Fibroblast of lung (primary cell): ENCODE measurements around the gene CCDC171. TPM values are rescaled to one million over a fixed set of nuclear protein-coding genes. Genes with fewer than 3 reads are reported as not detected.

ENCODE experiments used
- DNase-seq, 2 donors: peaks; one replicate each; pipeline versions ENCODE4 v3.0.0 to v3.0.0-alpha.2; 2010; ENCODE audit warnings: low read depth in 2 of 2
- H2AFZ ChIP-seq: 2 replicates; pipeline ENCODE4 v1.5.1; 2012; ENCODE audit warnings: low read length, control low read depth, inconsistent platforms
- H3K27ac ChIP-seq: 2 replicates; pipeline ENCODE4 v1.5.1; 2011; ENCODE audit warnings: low read length, control low read depth; ENCODE audit not compliant: insufficient read depth
- H3K27me3 ChIP-seq: 2 replicates; pipeline ENCODE4 v1.5.1; 2011; ENCODE audit warnings: mild to moderate bottlenecking, low read length; ENCODE audit not compliant: control insufficient read depth, insufficient read depth
- H3K36me3 ChIP-seq: 2 replicates; pipeline ENCODE4 v1.5.1; 2011; ENCODE audit warnings: low read length; ENCODE audit not compliant: control insufficient read depth, insufficient read depth
- H3K4me1 ChIP-seq: 2 replicates; pipeline ENCODE4 v1.5.1; 2011; ENCODE audit warnings: low read length; ENCODE audit not compliant: control insufficient read depth, insufficient read depth; ENCODE audit errors: extremely low read depth
- H3K4me2 ChIP-seq: 2 replicates; pipeline ENCODE4 v1.5.1; 2011; ENCODE audit warnings: low read length, control low read depth; ENCODE audit not compliant: insufficient read depth; ENCODE audit errors: extremely low read depth
- H3K4me3 ChIP-seq, 4 experiments: fragments of 200-600 bp in 1 of 4; sonication (generic) in 1 of 4; replicated peaks in 1 of 4; 2 replicates each; pipeline ENCODE4 v1.5.1; 2011 to 2016; ENCODE audit warnings: low read length in 4 of 4, low read depth in 3 of 4, mild to moderate bottlenecking in 3 of 4, control low read depth in 2 of 4, inconsistent platforms in 1 of 4, mixed read lengths in 1 of 4; ENCODE audit not compliant: insufficient read depth in 1 of 4; ENCODE audit errors: control extremely low read depth in 1 of 4
- H3K79me2 ChIP-seq: 2 replicates; pipeline ENCODE4 v1.5.1; 2012; ENCODE audit warnings: mild to moderate bottlenecking, low read length, inconsistent platforms; ENCODE audit not compliant: control insufficient read depth, insufficient read depth
- H3K9ac ChIP-seq: 2 replicates; pipeline ENCODE4 v1.5.1; 2011; ENCODE audit warnings: mild to moderate bottlenecking, low read length, control low read depth; ENCODE audit not compliant: insufficient read depth
- H3K9me3 ChIP-seq: 2 replicates; pipeline ENCODE4 v1.5.1; 2012; ENCODE audit warnings: low read depth, low read length; ENCODE audit not compliant: control insufficient read depth, insufficient read depth
- H4K20me1 ChIP-seq: 2 replicates; pipeline ENCODE4 v1.5.1; 2011; ENCODE audit warnings: low read length; ENCODE audit not compliant: control insufficient read depth, insufficient read depth; ENCODE audit errors: extremely low read depth
- CTCF ChIP-seq, 2 donors: IDR thresholded peaks in 1 of 2; conservative IDR thresholded peaks in 1 of 2; 1 replicate in 1 of 2; 2 replicates in 1 of 2; pipeline ENCODE4 v1.5.1; 2011 to 2012; ENCODE audit warnings: low read length in 2 of 2, control low read depth in 1 of 2, inconsistent platforms in 1 of 2, low read depth in 1 of 2, mild to moderate bottlenecking in 1 of 2
- EZH2 ChIP-seq: IDR thresholded peaks from 2 replicates; pipeline ENCODE4 v1.5.1; 2012; ENCODE audit warnings: low read length, control low read depth, mild to moderate bottlenecking; ENCODE audit errors: missing control alignments
- polyA plus RNA-seq, 2 donors: library from polyadenylated mRNA; depleted of rRNA in 1 of 2; stranded (reverse) in 1 of 2; unstranded in 1 of 2; fragments of >200 nt; gene quantifications; 2 replicates each; pipeline ENCODE4 v1.2.1, GENCODE V29; 2011 to 2012; ENCODE audit warnings: missing spikeins in 1 of 2
- total RNA-seq: library from RNA; depleted of rRNA; stranded (reverse); fragments of >200 nt; gene quantifications from 2 replicates; pipeline ENCODE4 v1.2.1, GENCODE V29; 2014

Gene CCDC171
- total and polyA plus RNA-seq, 2 donors (not counting 1 experiment from before 2014, with no cell fraction given), result 0.62 to 4.8 TPM

- DNase-seq, result no peak
- TF ChIP-seq CTCF (conservative IDR thresholded peaks at IDR 0.05 in 1 of 2, IDR thresholded peaks at IDR 0.05 in 1 of 2; ENCODE audit: low read depth in 1 of 2, low read length in 2 of 2) (no peak), EZH2 (no peak)
Observed at GRCh38 chr9:15529566-15530324, 23.1 kb upstream of the CCDC171 start.

GRCh38 chr9:15531380-15531779 lies 21.5 kb upstream of the CCDC171 start:
- Histone ChIP-seq H3K9ac (no peak overlapping the region), H3K79me2 (no peaks in the 10 kb centered on the region), H3K9me3 (no peaks in the 10 kb centered on the region), H3K4me2 (no peak overlapping the region), H3K36me3 (no peaks in the 10 kb centered on the region), H3K27me3 (no peaks in the 10 kb centered on the region), H3K27ac (no peak overlapping the region), H2AFZ (no peak overlapping the region), H3K4me3 (no peak overlapping the region), H4K20me1 (no peaks in the 10 kb centered on the region), H3K4me1 (no peaks in the 10 kb centered on the region)
- no peak for DNase-seq
- TF ChIP-seq CTCF (conservative IDR thresholded peaks at IDR 0.05 in 1 of 2, IDR thresholded peaks at IDR 0.05 in 1 of 2; ENCODE audit: low read depth in 1 of 2, low read length in 2 of 2), result no peak
- no peak for TF ChIP-seq EZH2

More at GRCh38 chr9:15529566-15530324, 23.1 kb upstream of the CCDC171 start:
- Histone ChIP-seq H3K4me3 (no peak overlapping the region), H3K27me3 (no peaks in the 10 kb centered on the region), H3K79me2 (no peaks in the 10 kb centered on the region), H3K9ac (no peak overlapping the region), H3K4me2 (no peak overlapping the region), H3K4me1 (no peaks in the 10 kb centered on the region), H3K36me3 (no peaks in the 10 kb centered on the region), H3K27ac (no peak overlapping the region), H3K9me3 (no peaks in the 10 kb centered on the region), H2AFZ (no peak overlapping the region), H4K20me1 (no peaks in the 10 kb centered on the region)

- Histone ChIP-seq H3K27me3 (no peaks in the 10 kb centered on the region), H3K9ac (no peak overlapping the region), H3K79me2 (no peaks in the 10 kb centered on the region), H4K20me1 (no peaks in the 10 kb centered on the region), H3K4me2 (no peak overlapping the region), H3K9me3 (no peaks in the 10 kb centered on the region), H3K4me3 (no peak overlapping the region), H3K36me3 (no peaks in the 10 kb centered on the region), H2AFZ (no peak overlapping the region), H3K27ac (no peak overlapping the region), H3K4me1 (no peaks in the 10 kb centered on the region)
- no peak for TF ChIP-seq EZH2
- peak in 1 of 2 donors; percentile 4 for DNase-seq
Observed at GRCh38 chr9:15541872-15542271, 11.0 kb upstream of the CCDC171 start.
